Measurements from ENCODE around the gene SUPT20HL1.
"Not testable (repeated sequence)": the region's sequence is repeated elsewhere in the genome, so short reads cannot be mapped to it uniquely, and the experiment has no call there.

SUPT20HL1 gene

GRCh38 chrX:24341795-24342194, 18.6 kb upstream of the SUPT20HL1 start:
- no peak for TF ChIP-seq CTCF (conservative IDR thresholded peaks at IDR 0.05; ENCODE audit: low read depth)
- H3K27ac ChIP-seq = no peak overlapping the region
- CTCF ChIA-PET = no interaction called here
- no peak for DNase-seq (ENCODE audit: low spot score)
- POLR2A ChIA-PET (ENCODE audit: low non-redundant PET) = no interaction called here

GRCh38 chrX:24343719-24344118, 16.7 kb upstream of the SUPT20HL1 start:
- POLR2A ChIA-PET (ENCODE audit: low non-redundant PET) = no interaction called here
- H3K27ac ChIP-seq = no peak overlapping the region
- no peak for TF ChIP-seq CTCF (conservative IDR thresholded peaks at IDR 0.05; ENCODE audit: low read depth)
- no peak for DNase-seq (ENCODE audit: low spot score)
- CTCF ChIA-PET = no interaction called here

- no peak overlapping the region for H3K27ac ChIP-seq
- TF ChIP-seq CTCF (conservative IDR thresholded peaks at IDR 0.05; ENCODE audit: low read depth) = no peak
- CTCF ChIA-PET = interaction anchor here (0.5 to 0.6 kb wide), 3 partner anchors 24 to 191 kb away, joined by 3 to 6 read pairs (median 4); no protein-coding TSS in a partner anchor
- DNase-seq (ENCODE audit: low spot score) = no peak
- POLR2A ChIA-PET (ENCODE audit: low non-redundant PET) = no interaction called here
Measured at GRCh38 chrX:24347881-24348280, 12.6 kb upstream of the SUPT20HL1 start.

- no peak overlapping the region for H3K27ac ChIP-seq
- no peak for DNase-seq (ENCODE audit: low spot score)
- CTCF ChIA-PET = no interaction called here
- POLR2A ChIA-PET (ENCODE audit: low non-redundant PET) = no interaction called here
- no peak for TF ChIP-seq CTCF (conservative IDR thresholded peaks at IDR 0.05; ENCODE audit: low read depth)
Measured at GRCh38 chrX:24350217-24350616, 10.2 kb upstream of the SUPT20HL1 start.

DNA sequence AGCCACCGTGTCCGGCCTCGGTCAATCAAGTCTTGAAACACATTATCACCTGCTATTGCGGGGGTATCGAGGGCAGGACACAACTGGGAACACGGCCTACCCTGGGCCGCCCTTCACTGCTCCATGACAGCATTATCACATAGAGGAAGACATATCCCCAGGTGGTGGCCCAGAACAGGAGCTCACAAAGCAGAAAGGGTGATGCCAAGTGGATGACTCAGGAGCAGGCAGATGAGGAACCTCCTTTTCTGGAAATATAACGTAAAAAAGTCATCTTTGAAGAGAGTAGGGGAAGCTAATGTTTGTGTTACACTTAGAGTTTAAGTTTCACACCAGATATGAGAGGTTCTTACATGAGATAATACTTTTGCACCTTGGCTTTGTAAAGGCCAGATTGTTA, 5.3 kb upstream of the SUPT20HL1 start:
- DNase-seq (ENCODE audit: low spot score) = no peak
- TF ChIP-seq CTCF (conservative IDR thresholded peaks at IDR 0.05; ENCODE audit: low read depth) = no peak
- ChIA-PET CTCF (interaction anchor here (0.6 kb wide), 1 partner anchor 16 kb away, joined by 4 read pairs; no protein-coding TSS in a partner anchor), POLR2A (ENCODE audit: low non-redundant PET) (no interaction called here)
- no peak overlapping the region for H3K27ac ChIP-seq

DNA sequence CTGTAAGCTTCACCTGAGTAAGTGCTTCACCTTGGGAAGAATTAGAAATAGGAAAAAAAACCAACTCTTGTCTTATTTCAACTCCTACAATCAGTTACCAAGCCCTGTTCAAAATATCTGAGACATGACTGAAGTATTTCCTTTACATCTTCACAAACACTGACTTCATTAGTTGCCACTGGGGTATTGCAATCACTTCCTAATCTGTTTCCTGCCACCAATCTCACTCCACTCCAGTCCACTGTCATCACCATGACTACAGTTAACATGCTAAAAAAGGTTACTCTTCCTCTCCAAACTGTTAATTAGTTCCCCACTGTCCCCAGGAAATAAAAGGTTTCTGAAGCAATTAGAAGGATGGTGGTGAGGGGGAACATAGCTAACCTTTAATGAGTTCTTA, 3.3 kb upstream of the SUPT20HL1 start:
- TF ChIP-seq CTCF (conservative IDR thresholded peaks at IDR 0.05; ENCODE audit: low read depth) = no peak
- no peak for DNase-seq (ENCODE audit: low spot score)
- ChIA-PET POLR2A (ENCODE audit: low non-redundant PET) (no interaction called here), CTCF (no interaction called here)
- H3K27ac ChIP-seq = no peak overlapping the region

DNA sequence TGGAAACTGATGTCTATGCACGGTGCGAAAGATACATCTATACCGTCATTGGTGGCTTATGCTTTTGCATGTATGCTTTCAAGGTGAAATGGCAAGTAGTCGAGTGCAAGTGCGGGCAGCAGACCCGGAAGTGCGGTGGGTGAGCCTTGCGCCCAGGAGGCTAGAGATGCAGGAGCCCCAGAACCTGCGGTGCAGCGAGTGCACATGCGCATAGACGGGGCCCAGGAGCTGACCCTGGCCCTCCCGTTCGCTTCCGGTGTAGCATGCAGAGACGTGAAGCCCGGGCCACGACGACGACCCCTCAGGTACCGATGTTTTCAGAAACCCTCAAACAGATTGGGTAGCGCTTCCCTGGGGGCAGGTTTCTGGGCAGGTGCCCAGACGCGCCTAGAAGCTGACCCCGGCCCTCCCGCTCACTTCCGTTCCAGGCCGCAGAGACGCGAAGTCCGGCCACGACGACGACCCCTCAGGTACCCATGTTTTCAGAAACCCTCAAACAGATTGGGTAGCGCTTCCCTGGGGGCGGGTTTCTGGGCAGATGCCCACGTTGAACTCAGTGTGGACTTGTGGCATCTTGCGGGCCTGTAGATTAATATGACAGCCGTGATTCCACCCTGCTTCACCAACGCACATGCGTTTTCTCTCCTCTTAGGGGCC, 1.8 kb downstream of the SUPT20HL1 start:
- DNase-seq (ENCODE audit: low spot score); CTCF ChIA-PET; POLR2A ChIA-PET (ENCODE audit: low non-redundant PET); H3K27ac ChIP-seq: not testable (repeated sequence)

DNA sequence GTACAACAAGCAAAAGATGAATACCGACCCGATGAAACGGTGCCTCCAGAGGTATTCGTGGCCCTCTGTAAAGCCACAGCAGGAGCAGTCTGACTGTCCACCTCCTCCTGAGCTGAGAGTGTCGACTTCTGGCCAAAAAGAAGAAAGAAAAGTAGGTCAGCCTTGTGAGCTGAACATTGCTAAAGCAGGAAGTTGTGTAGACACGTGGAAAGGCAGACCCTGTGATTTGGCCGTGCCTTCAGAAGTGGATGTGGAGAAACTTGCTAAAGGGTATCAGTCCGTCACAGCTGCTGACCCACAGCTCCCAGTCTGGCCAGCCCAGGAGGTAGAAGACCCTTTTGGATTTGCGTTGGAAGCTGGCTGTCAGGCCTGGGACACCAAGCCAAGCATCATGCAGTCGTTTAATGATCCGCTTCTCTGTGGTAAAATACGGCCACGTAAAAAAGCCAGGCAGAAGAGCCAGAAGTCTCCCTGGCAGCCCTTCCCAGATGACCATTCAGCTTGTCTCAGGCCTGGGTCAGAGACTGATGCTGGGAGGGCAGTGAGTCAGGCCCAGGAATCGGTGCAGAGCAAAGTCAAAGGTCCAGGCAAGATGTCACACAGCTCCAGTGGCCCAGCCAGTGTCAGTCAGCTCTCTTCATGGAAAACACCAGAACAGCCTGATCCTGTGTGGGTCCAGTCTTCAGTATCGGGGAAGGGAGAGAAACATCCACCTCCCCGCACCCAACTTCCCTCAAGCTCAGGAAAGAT, 3.2 kb downstream of the SUPT20HL1 start:
- POLR2A ChIA-PET (ENCODE audit: low non-redundant PET); CTCF ChIA-PET; H3K27ac ChIP-seq; DNase-seq (ENCODE audit: low spot score): not testable (repeated sequence)
